Activated CD4-positive, alpha-beta T cell treated with anti-CD3 and anti-CD28 coated beads, Interleukin-10, Interleukin-2, amounts not matched to agents 100 ng/mL and 50 ng/mL, durations not matched to agents 16 hours and 8 hours (primary cell): Measurements from ENCODE around the gene PI4KB.

ENCODE experiments used
- DNase-seq: peaks from one replicate; pipeline ENCODE4 v3.0.0-alpha.2; 2020

PI4KB gene

DNA sequence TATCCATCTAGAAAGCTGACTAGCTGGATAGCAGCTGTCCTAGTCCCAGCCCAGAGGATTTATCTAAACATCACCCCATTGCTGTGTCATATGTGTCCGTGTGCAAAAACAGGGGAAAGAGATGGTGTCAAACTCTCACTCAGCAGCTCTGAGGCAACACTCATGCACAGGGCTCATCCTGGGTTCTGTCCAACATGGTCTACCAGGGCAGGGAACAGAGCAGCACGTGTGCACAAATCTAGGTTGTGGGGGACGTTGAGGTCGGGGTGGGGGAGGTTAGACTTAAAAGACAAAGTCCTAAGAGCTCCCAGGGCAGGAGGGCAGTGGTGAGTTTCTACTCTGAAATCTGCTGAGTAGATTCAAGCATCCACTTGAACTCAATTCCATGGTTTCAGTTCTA, 16.2 kb downstream of the PI4KB start:
- DNase-seq: no peak

GRCh38 chr1:151309811-151310323, 17.3 kb downstream of the PI4KB start:
- no peak for DNase-seq

DNA sequence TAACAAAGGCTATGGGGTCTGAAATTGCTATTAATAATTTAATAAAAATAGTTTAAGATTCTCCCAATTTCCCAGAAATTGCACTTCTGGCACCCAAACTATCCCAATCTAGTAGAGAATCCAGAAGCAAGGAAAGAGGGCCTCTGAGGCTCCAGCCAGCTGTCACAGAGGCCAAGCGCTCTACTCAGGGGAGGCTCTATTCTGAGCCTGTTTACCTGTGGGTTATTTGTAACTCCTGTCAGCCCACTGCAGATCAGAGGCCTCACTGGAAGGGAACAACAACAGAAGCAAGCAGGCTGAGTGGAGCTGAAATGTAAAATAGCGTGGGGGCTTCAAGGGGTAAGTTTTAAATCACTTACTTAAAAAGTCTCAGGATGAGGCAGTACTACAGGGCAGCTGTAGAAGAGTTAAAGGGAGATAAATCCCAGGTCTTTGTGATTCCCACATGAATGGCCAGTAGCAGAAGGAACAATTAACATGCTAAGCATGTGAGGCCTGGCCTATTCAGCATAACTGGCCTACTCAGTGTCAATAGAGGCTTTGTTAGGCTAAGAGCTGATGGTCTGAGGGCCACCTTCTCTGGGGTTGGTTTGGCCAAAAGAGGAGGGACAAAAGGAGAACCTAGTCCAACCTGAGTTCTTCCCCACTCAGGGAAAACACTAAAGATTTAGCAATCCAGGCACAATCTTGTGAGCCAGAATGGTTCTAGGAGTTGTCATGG, 32.3 kb downstream of the PI4KB start:
- no peak for DNase-seq

DNA sequence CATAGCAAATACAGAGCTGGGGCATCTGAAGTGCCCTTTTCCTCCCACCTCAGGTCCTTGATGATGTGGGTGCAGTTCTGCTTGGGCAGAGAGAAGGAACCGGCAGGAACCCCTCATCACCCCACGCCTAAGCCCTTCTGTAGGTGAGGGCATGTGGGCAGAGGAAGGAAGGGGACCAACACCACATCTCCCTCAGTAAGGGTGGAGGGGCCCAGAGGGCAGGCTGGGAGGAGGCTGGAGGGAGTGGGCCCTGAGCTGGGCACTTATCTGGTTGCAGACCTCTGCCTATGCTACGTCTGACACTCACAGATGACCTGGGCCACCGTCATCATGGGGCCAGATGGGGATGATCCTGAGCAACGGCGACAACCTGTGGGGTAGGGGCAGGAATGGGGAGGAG, 34.1 kb downstream of the PI4KB start:
- no peak for DNase-seq

GRCh38 chr1:151292207-151293030, 34.8 kb downstream of the PI4KB start:
- no peak for DNase-seq

DNA sequence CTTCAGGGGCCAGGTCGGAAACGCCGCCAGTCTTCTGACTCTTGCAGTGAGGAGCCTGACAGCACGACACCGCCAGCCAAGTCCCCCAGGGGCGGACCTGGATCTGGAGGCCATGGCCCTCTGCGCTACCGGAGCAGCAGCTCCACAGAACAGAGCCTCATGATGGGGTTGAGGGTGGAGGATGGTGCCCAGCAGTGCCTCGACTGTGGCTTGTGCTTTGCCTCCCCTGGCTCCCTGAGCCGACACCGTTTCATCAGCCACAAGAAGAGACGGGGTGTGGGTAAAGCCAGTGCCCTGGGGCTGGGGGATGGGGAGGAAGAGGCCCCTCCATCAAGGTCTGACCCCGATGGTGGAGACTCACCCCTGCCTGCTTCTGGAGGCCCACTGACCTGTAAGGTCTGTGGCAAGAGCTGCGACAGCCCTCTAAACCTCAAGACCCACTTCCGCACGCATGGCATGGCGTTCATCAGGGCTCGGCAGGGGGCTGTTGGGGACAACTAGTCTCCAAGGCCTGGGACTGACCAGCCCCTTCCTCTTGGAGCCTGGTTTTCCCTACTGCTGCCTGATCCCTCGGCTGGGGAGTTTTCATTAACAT, 36.4 kb downstream of the PI4KB start:
- DNase-seq: no peak

DNA sequence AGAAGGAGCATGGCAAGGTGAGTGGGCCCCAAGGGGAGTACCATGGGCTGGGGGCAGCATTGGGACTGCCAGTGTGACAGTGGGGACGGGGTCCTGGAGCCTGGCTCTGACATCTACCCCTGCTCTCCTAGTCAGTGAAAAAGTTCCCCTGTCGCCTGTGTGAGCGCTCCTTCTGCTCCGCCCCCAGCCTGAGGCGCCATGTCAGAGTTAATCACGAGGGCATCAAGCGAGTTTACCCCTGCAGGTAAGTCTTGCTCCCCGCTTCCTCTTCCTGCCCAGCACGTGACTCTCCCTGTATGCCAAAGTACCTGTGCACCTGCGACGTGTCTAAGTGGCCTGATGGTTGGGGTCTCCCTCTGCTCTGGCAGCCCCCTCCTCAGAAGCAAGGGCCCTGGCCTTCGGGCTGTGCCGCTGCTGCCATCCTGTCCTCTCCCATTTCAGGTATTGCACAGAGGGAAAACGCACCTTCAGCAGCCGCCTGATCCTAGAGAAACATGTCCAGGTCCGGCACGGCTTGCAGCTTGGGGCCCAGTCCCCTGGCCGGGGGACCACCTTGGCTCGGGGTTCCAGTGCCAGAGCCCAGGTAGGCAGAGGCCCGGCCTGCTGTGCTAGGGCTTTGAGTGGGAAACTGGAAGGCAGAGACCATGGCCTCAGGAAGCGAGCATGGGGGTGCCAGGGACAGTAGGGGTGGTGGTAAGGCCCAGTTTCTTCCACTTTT, 37.1 kb downstream of the PI4KB start:
- DNase-seq: no peak

DNA sequence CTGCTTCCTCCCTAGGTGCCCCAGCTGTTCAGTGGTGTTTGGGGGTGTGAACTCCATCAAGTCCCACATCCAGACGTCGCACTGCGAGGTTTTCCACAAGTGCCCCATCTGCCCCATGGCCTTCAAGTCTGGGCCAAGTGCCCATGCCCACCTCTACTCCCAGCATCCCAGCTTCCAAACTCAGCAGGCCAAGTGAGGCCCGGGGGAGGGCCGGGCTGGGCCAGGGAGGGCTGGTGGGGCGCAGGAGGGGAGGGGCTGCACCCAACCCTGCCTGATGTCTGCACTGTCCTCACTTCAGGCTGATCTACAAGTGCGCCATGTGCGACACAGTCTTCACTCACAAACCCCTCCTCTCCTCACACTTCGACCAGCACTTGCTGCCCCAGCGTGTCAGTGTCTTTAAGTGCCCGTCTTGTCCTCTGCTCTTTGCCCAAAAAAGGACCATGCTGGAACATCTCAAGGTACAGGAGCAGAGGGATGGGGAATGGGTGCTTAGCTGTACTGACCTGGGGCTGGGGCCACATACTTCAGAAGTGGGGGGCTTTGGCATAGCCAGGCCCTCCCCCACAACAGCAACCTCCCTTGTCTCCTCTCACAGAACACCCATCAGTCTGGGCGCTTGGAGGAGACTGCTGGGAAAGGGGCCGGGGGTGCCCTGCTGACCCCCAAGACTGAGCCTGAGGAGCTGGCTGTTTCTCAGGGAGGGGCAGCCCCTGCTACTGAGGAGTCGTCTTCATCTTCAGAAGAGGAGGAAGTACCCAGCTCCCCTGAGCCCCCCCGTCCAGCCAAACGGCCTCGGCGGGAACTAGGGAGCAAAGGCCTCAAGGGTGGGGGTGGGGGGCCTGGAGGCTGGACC, 37.9 kb downstream of the PI4KB start:
- no peak for DNase-seq

GRCh38 chr1:151288502-151288901, 38.7 kb downstream of the PI4KB start:
- DNase-seq: no peak

DNA sequence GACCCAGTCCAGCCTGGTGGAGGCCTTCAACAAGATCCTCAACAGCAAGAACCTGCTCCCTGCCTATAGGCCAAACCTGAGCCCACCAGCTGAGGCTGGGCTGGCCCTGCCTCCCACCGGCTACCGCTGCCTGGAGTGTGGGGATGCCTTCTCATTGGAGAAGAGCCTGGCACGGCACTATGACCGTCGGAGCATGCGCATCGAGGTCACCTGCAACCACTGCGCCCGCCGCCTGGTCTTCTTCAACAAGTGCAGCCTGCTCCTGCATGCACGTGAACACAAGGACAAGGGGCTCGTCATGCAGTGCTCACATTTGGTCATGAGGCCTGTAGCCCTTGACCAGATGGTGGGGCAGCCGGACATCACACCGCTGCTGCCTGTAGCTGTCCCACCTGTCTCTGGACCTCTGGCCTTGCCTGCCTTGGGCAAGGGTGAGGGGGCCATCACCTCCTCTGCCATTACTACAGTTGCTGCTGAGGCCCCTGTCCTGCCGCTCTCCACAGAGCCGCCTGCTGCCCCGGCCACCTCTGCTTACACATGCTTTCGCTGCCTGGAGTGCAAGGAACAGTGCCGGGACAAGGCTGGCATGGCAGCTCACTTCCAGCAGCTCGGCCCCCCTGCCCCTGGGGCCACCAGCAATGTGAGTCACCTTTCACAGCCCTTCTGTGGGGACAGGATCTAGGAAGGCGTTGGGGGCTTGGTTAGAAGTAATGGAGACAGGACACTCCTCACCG, 39.3 kb downstream of the PI4KB start:
- no peak for DNase-seq

- DNase-seq: no peak
Measured at GRCh38 chr1:151287341-151287699, 39.9 kb downstream of the PI4KB start.

- DNase-seq: no peak
Measured at GRCh38 chr1:151286619-151287340, 40.4 kb downstream of the PI4KB start.

GRCh38 chr1:151284013-151284577, 43.1 kb downstream of the PI4KB start:
- no peak for DNase-seq

DNA sequence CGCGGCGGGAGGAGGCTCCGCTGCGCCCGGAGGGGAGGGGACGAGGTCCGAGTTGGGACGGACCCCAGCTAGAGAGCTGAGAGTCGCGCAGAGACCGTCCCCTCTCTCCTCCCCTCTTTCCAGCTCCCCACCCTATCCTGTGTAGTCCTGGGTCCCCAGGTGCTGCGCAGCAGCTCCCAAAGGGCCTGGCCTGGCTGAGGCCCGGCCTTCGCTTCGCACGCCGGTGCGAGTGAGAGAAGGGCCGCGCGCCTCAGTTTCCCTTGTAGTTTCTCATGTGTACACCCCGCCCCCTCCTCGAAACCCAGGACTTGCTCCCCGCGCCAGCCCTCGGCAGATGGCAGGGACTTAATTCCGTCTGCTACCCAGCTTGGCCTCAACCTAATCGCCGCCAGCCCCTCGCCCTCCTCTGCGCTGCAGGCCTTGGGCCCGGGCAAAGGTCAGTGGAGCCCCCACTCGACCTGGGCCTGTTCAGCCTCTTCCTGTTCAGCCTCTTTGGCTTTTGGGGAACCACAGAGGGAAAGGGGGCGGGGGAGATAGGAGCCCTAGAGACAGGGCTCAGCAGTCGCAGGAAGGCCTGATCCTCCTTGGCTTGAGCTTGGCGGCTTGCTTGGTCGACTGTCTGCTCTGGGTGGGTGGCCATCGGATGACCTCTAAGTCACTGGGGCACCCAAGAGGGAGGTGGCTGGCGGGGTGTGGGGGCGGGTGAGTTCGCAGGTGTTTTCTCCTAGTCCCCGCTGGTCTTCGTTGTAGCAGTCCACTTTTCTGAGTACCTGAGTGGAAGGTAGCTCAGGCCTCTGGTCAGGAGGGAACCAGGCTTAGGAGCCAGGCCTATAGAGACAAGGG, 44.1 kb downstream of the PI4KB start:
- peak; percentile 24 for DNase-seq

DNA sequence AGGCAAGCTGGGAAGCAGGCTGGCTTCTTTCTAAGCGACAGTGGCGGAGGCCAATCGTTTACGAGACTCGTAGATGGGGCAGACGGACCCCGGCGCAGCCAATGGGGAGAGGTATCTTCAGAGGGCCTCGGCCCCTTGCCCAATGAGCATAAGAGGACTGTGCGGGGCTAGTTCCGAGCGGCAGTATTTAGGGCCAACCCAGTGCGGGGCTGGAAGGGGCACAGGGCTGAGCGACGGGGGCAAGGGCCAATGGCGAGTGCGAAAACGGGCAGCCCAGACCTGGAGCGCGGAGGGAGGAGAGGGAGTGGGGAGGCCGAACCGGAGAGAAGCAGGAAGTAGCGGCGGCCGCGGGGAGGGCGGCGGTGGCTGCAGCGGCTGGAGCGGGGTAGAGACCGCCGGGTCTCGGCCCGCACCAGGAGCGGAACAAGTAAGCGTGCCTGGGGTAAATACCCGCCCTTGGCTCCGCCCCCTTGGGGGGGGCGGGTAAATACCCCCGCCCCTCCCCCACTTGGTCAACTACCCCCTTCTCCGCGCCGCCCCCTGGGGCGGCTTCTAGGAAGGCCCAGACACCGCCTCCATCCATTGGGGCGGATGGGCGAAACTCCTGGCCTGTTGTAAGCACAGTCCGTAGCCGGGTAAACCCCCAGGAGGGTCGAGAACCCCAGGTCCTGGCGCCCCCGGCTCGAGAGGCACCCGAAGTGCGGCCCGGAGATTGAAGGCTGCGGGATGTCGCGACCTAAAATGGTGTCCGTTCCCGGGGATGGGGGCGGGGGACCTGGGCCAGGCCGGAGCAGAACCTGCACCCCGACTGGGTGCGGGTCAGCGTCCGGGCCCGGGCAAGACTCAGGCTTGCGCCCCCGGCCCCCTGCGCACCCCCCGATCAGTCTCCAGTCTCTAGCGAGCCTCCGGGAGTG, 45.0 kb downstream of the PI4KB start, which contains the start of gene ZNF687:
TSS of gene ZNF687 (plus strand) at position 331 of the 914 bp plus-strand sequence. CDS start 3,993 bp downstream, outside the sequence.
- DNase-seq: peak; percentile 100

GRCh38 chr1:151281225-151281968, 45.8 kb downstream of the PI4KB start:
- peak; percentile 98 for DNase-seq

GRCh38 chr1:151277249-151277648, 50.0 kb downstream of the PI4KB start:
- DNase-seq: peak; percentile 58
